SU-DHL-6 (cell line): ENCODE data around the gene ADAM19.

ENCODE experiments used
- H2AFZ ChIP-seq: fragments of 200-600 bp; sonication (generic); 2 replicates; pipeline ENCODE4 v1.6.1; 2014; ENCODE audit warnings: low read depth, mild to moderate bottlenecking, moderate library complexity, mixed read lengths, antibody characterized with exemption, low read length; ENCODE audit not compliant: severe bottlenecking
- H3F3A ChIP-seq: fragments of 200-600 bp; shearing (Covaris generic); 2 replicates; pipeline ENCODE4 v1.6.0; 2016; ENCODE audit warnings: antibody characterized with exemption, mild to moderate bottlenecking; ENCODE audit not compliant: insufficient read depth
- H3K27ac ChIP-seq: fragments of 200-600 bp; sonication (generic); 2 replicates; pipeline ENCODE4 v1.5.1; 2016; ENCODE audit warnings: low read depth, mild to moderate bottlenecking, low read length, moderate library complexity, mixed read lengths
- H3K27me3 ChIP-seq: fragments of 200-600 bp; sonication (generic), shearing (Covaris generic); 2 replicates; pipeline ENCODE4 v1.6.0; 2014; ENCODE audit warnings: mild to moderate bottlenecking, low read length
- H3K36me3 ChIP-seq: fragments of 200-600 bp; sonication (generic); 2 replicates; pipeline ENCODE4 v1.6.1; 2014; ENCODE audit warnings: mild to moderate bottlenecking, low read length, mixed read lengths
- H3K4me2 ChIP-seq: fragments of 300-600, 200-600 bp; shearing (Covaris generic), sonication (generic); 2 replicates; pipeline ENCODE4 v1.6.0; 2014; ENCODE audit warnings: low read length, low read depth, mild to moderate bottlenecking; ENCODE audit not compliant: poor library complexity, severe bottlenecking
- H3K4me3 ChIP-seq: fragments of 200-600 bp; sonication (generic); 2 replicates; pipeline ENCODE4 v1.5.1; 2014; ENCODE audit warnings: antibody characterized with exemption, low read length, mild to moderate bottlenecking, mixed read lengths; ENCODE audit not compliant: insufficient read depth, poor library complexity, severe bottlenecking
- H3K79me2 ChIP-seq: fragments of 200-600 bp; sonication (generic); 2 replicates; pipeline ENCODE4 v1.6.1; 2014; ENCODE audit warnings: mild to moderate bottlenecking, low read length, moderate library complexity; ENCODE audit not compliant: insufficient read depth
- H3K9ac ChIP-seq: fragments of 200-600 bp; sonication (generic); 2 replicates; pipeline ENCODE4 v1.7.0; 2014; ENCODE audit warnings: mild to moderate bottlenecking, low read length
- H3K9me2 ChIP-seq: fragments of 200-600 bp; sonication (generic); replicated peaks from 2 replicates; pipeline ENCODE4 v1.6.1; 2014; ENCODE audit warnings: low read length; ENCODE audit not compliant: insufficient read depth
- H3K9me3 ChIP-seq: fragments of 200-600 bp; sonication (generic); 2 replicates; pipeline ENCODE4 v1.6.1; 2014; ENCODE audit warnings: low read length, mixed read lengths; ENCODE audit not compliant: insufficient read depth
- H4K20me1 ChIP-seq: fragments of 200-600 bp; sonication (generic); 2 replicates; pipeline ENCODE4 v1.6.1; 2014; ENCODE audit warnings: low read depth, mild to moderate bottlenecking, antibody characterized with exemption, low read length, moderate library complexity, mixed read lengths
- CTCF ChIP-seq: fragments of 200-600 bp; sonication (generic); IDR thresholded peaks from one replicate; pipeline ENCODE4 v1.5.1; 2017; ENCODE audit warnings: antibody characterized with exemption, mild to moderate bottlenecking, low read length, moderate library complexity; ENCODE audit not compliant: insufficient read depth, poor library complexity, severe bottlenecking
- EZH2phosphoT487 ChIP-seq: fragments of 200-600 bp; sonication (generic), shearing (Covaris generic); conservative IDR thresholded peaks from 2 replicates; pipeline ENCODE4 v1.6.1; 2018; ENCODE audit warnings: mild to moderate bottlenecking, antibody characterized with exemption, low read length, moderate library complexity, mixed read lengths

Gene ADAM19

GRCh38 chr5:157463621-157464518, 111.7 kb downstream of the ADAM19 start:
- H3K9me2 ChIP-seq = no peaks in the 10 kb centered on the region
- H3K27ac ChIP-seq = no peak overlapping the region
- no peaks in the 10 kb centered on the region for H3K9me3 ChIP-seq
- H3K36me3 ChIP-seq = no peaks in the 10 kb centered on the region
- H3K79me2 ChIP-seq = no peaks in the 10 kb centered on the region
- H3K4me2 ChIP-seq = no peak overlapping the region
- no peak overlapping the region for H3K9ac ChIP-seq
- TF ChIP-seq CTCF (no peak), EZH2phosphoT487 (no peak)
- no peaks in the 10 kb centered on the region for H4K20me1 ChIP-seq
- H3K27me3 ChIP-seq = no peaks in the 10 kb centered on the region
- H3K4me3 ChIP-seq = no peak overlapping the region
- no peak overlapping the region for H2AFZ ChIP-seq
- H3F3A ChIP-seq = no peaks in the 10 kb centered on the region

- no peak overlapping the region for H2AFZ ChIP-seq
- no peaks in the 10 kb centered on the region for H3K9me2 ChIP-seq
- H3K9me3 ChIP-seq = no peaks in the 10 kb centered on the region
- H3K27me3 ChIP-seq = no peaks in the 10 kb centered on the region
- H3K79me2 ChIP-seq = no peaks in the 10 kb centered on the region
- no peak overlapping the region for H3K27ac ChIP-seq
- TF ChIP-seq CTCF (no peak), EZH2phosphoT487 (no peak)
- no peak overlapping the region for H3K4me2 ChIP-seq
- no peak overlapping the region for H3K9ac ChIP-seq
- H3K36me3 ChIP-seq = no peaks in the 10 kb centered on the region
- no peaks in the 10 kb centered on the region for H4K20me1 ChIP-seq
- H3K4me3 ChIP-seq = no peak overlapping the region
- H3F3A ChIP-seq = no peaks in the 10 kb centered on the region
Measured at GRCh38 chr5:157463081-157463480, 112.5 kb downstream of the ADAM19 start.

- H3K27me3 ChIP-seq = no peaks in the 10 kb centered on the region
- H3K36me3 ChIP-seq = no peaks in the 10 kb centered on the region
- no peak overlapping the region for H3K27ac ChIP-seq
- H3K79me2 ChIP-seq = no peaks in the 10 kb centered on the region
- H3K9me2 ChIP-seq = no peaks in the 10 kb centered on the region
- no peaks in the 10 kb centered on the region for H3K9me3 ChIP-seq
- no peaks in the 10 kb centered on the region; the same call in 1 of the 2 replicates for H3F3A ChIP-seq
- H3K4me2 ChIP-seq = no peak overlapping the region
- H3K4me3 ChIP-seq = no peak overlapping the region
- no peak overlapping the region for H3K9ac ChIP-seq
- no peak overlapping the region for H2AFZ ChIP-seq
- H4K20me1 ChIP-seq = no peaks in the 10 kb centered on the region
- TF ChIP-seq CTCF (no peak), EZH2phosphoT487 (no peak)
Measured at GRCh38 chr5:157460921-157461792, 114.4 kb downstream of the ADAM19 start.
